CD4-positive, alpha-beta memory T cell (primary cell): ENCODE results near the gene ADAMTS19. TPM values are rescaled to one million over a fixed set of nuclear protein-coding genes. Genes with fewer than 3 reads are reported as not detected.

Experiments
- CTCF ChIA-PET: fragments of 350-600 bp; sonication (Branson Sonifier 250); formaldehyde crosslinking; loops from one replicate; lab custom pipeline; 2021; ENCODE audit warnings: inconsistent platforms; ENCODE audit not compliant: partially characterized antibody; lab: Charles Lee
- POLR2A ChIA-PET: fragments of 350-600 bp; sonication (Branson Sonifier 250); formaldehyde crosslinking; loops from one replicate; lab custom pipeline; 2021; ENCODE audit not compliant: partially characterized antibody; lab: Charles Lee
- DNase-seq, 5 donors: peaks; one replicate each; pipeline versions ENCODE4 v3.0.0 to v3.0.0-alpha.2; 2020 to 2022; ENCODE audit warnings: mixed read lengths in 1 of 5
- H3K27ac ChIP-seq: one replicate; pipeline ENCODE4 v1.7.0; 2013; ENCODE audit warnings: low read depth, low read length
- H3K27me3 ChIP-seq: 2 replicates; pipeline ENCODE4 v1.7.0; 2013; ENCODE audit warnings: mild to moderate bottlenecking, low read length, moderate library complexity; ENCODE audit not compliant: insufficient read depth
- H3K36me3 ChIP-seq: 2 replicates; pipeline ENCODE4 v1.7.0; 2013; ENCODE audit warnings: mild to moderate bottlenecking, low read length, moderate library complexity; ENCODE audit not compliant: insufficient read depth
- H3K4me1 ChIP-seq: 2 replicates; pipeline ENCODE4 v1.7.0; 2013; ENCODE audit warnings: mild to moderate bottlenecking, low read length, moderate library complexity; ENCODE audit not compliant: insufficient read depth
- H3K4me3 ChIP-seq, 2 donors: one replicate each; pipeline ENCODE4 v1.7.0; 2013; ENCODE audit warnings: low read length in 2 of 2, mild to moderate bottlenecking in 1 of 2
- H3K9me3 ChIP-seq, 2 donors: one replicate each; pipeline ENCODE4 v1.7.0; 2013; ENCODE audit warnings: low read length in 2 of 2, control low read depth in 1 of 2; ENCODE audit not compliant: control insufficient read depth in 1 of 2
- H3K27ac Mint-ChIP-seq, 7 donors: one replicate each; pipeline ENCODE4 v1.8.0; 2020 to 2021; ENCODE audit warnings: mixed read lengths in 7 of 7, mild to moderate bottlenecking in 6 of 7, inconsistent platforms in 3 of 7, moderate library complexity in 3 of 7
- H3K27me3 Mint-ChIP-seq, 2 donors: one replicate each; pipeline ENCODE4 v1.8.0; 2020 to 2021; ENCODE audit warnings: mixed read lengths in 2 of 2
- H3K36me3 Mint-ChIP-seq, 2 donors: one replicate each; pipeline ENCODE4 v1.8.0; 2020 to 2021; ENCODE audit warnings: mixed read lengths in 2 of 2, inconsistent platforms in 1 of 2, mild to moderate bottlenecking in 1 of 2
- H3K4me1 Mint-ChIP-seq, 4 donors: one replicate each; pipeline ENCODE4 v1.8.0; 2020 to 2021; ENCODE audit warnings: mixed read lengths in 4 of 4, mild to moderate bottlenecking in 1 of 4
- H3K4me3 Mint-ChIP-seq, 8 donors: one replicate each; pipeline ENCODE4 v1.8.0; 2020 to 2021; ENCODE audit warnings: mixed read lengths in 8 of 8, mild to moderate bottlenecking in 7 of 8, moderate library complexity in 6 of 8, inconsistent platforms in 3 of 8
- H3K9me3 Mint-ChIP-seq, 8 donors: one replicate each; pipeline ENCODE4 v1.8.0; 2020 to 2021; ENCODE audit warnings: mixed read lengths in 8 of 8, mild to moderate bottlenecking in 5 of 8, inconsistent platforms in 3 of 8, moderate library complexity in 1 of 8
- intact Hi-C: fragments of 100-400 bp; cut with micrococcal nuclease; formaldehyde crosslinking; loops from one replicate; pipeline ENCODE4 v1.15.1; 2023
- polyA plus RNA-seq, 2 donors: library from polyadenylated mRNA; unstranded; fragments of 300-500 nt; fragmentation: Illumina TruSeq; gene quantifications; one replicate each; pipeline ENCODE4 v1.2.3, GENCODE V29; 2021
- total RNA-seq, 2 experiments: library from RNA; stranded (reverse); gene quantifications; one replicate each; pipeline ENCODE4 v1.2.3, GENCODE V29; 2021

ADAMTS19 gene
- total and polyA plus RNA-seq, 4 experiments from 2014 or later: not detected

- intact Hi-C loops: no loop called here
Observed at GRCh38 chr5:129500101-129500500, 40.0 kb downstream of the ADAMTS19 start.

GRCh38 chr5:129506086-129506485 lies 46.0 kb downstream of the ADAMTS19 start:
- intact Hi-C loops: no loop called here
- Histone ChIP-seq H3K4me3 (no peak overlapping the region), H3K27me3 (no peaks in the 10 kb centered on the region), H3K9me3 (no peaks in the 10 kb centered on the region), H3K36me3 (no peaks in the 10 kb centered on the region), H3K27ac (no peak overlapping the region), H3K4me1 (no peaks in the 10 kb centered on the region)
- no peak for DNase-seq
- H3K4me1 Mint-ChIP-seq: no peaks in the 10 kb centered on the region
- H3K36me3 Mint-ChIP-seq: no peaks in the 10 kb centered on the region
- peaks cover 0 to 4% (median under 1%) of the 10 kb centered on the region in 8 donors for H3K9me3 Mint-ChIP-seq
- no peak overlapping the region for H3K4me3 Mint-ChIP-seq
- H3K27me3 Mint-ChIP-seq: no peaks in the 10 kb centered on the region
- no peak overlapping the region for H3K27ac Mint-ChIP-seq
- CTCF ChIA-PET: no interaction called here
- POLR2A ChIA-PET: no interaction called here

More at GRCh38 chr5:129500101-129500500, 40.0 kb downstream of the ADAMTS19 start:
- H3K27me3 ChIP-seq: no peaks in the 10 kb centered on the region
- Mint-ChIP-seq H3K27me3 (no peaks in the 10 kb centered on the region), H3K4me3 (no peak overlapping the region), H3K9me3 (peaks cover 0 to 6% (median 1%) of the 10 kb centered on the region in 8 donors), H3K36me3 (no peaks in the 10 kb centered on the region), H3K4me1 (no peaks in the 10 kb centered on the region), H3K27ac (no peak overlapping the region)
- no peaks in the 10 kb centered on the region for H3K4me1 ChIP-seq
- DNase-seq: no peak
- CTCF ChIA-PET: no interaction called here
- no peak overlapping the region for H3K27ac ChIP-seq
- H3K9me3 ChIP-seq: no peaks in the 10 kb centered on the region
- H3K4me3 ChIP-seq: no peak overlapping the region
- H3K36me3 ChIP-seq: no peaks in the 10 kb centered on the region
- POLR2A ChIA-PET: no interaction called here

DNA sequence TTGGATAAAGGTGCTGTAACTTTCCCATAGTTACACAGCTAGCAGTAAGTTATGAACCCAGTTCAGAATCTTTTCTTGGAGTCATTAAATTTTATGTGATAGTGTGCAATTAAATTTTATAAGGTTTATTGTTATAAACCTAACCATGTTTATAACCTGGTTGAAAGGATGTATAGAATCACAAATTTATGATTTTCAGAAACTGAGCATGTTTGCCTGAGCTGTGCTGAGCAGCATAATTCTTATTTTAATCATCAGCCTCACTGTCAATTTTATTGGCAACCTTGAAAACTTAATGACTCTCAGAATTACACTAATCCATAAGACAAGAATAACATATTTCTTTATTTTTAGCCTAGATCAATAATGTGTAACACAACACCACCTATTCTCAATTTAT lies 46.9 kb downstream of the ADAMTS19 start:
- ChIA-PET CTCF (no interaction called here), POLR2A (no interaction called here)
- H3K4me3 ChIP-seq: no peak overlapping the region
- H3K4me1 ChIP-seq: no peaks in the 10 kb centered on the region
- no peaks in the 10 kb centered on the region for H3K27me3 Mint-ChIP-seq
- H3K9me3 ChIP-seq: no peaks in the 10 kb centered on the region
- no peaks in the 10 kb centered on the region for H3K36me3 ChIP-seq
- no peaks in the 10 kb centered on the region for H3K27me3 ChIP-seq
- no peaks in the 10 kb centered on the region for H3K4me1 Mint-ChIP-seq
- no peak for DNase-seq
- peaks cover 0 to 3% (median under 1%) of the 10 kb centered on the region in 8 donors for H3K9me3 Mint-ChIP-seq
- H3K27ac ChIP-seq: no peak overlapping the region
- H3K27ac Mint-ChIP-seq: no peak overlapping the region
- no peaks in the 10 kb centered on the region for H3K36me3 Mint-ChIP-seq
- no peak overlapping the region for H3K4me3 Mint-ChIP-seq
- intact Hi-C loops: no loop called here

DNA sequence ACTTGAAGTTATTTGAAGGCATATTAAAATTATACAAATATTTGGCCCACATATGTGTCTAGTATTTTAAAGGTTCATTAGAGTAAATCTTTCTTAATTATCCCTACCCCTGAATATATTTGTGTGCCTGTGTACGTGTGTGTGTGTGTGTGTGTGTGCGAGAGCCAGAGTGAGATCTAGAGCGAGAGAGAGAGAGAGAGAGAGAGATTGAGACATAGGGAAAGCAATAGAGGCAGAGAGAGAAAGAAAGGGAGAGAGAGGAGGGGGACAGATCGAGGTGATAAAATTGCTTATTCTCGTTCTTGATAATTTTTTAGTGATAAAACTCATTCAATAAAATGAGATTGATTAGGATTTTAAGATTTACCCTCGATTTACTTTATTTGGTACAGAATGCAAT lies 47.4 kb downstream of the ADAMTS19 start:
- Mint-ChIP-seq H3K27ac (no peak overlapping the region), H3K4me3 (no peak overlapping the region), H3K36me3 (no peaks in the 10 kb centered on the region), H3K27me3 (no peaks in the 10 kb centered on the region), H3K4me1 (no peaks in the 10 kb centered on the region), H3K9me3 (peaks cover 0 to 2% (median 0%) of the 10 kb centered on the region in 8 donors)
- Histone ChIP-seq H3K27me3 (no peaks in the 10 kb centered on the region), H3K36me3 (no peaks in the 10 kb centered on the region), H3K9me3 (no peaks in the 10 kb centered on the region), H3K27ac (no peak overlapping the region), H3K4me3 (no peak overlapping the region), H3K4me1 (no peaks in the 10 kb centered on the region)
- ChIA-PET CTCF (no interaction called here), POLR2A (no interaction called here)
- intact Hi-C loops: no loop called here
- no peak for DNase-seq

GRCh38 chr5:129508606-129509005 lies 48.5 kb downstream of the ADAMTS19 start:
- intact Hi-C loops: no loop called here
- Mint-ChIP-seq H3K27ac (no peak overlapping the region), H3K4me3 (no peak overlapping the region), H3K36me3 (no peaks in the 10 kb centered on the region), H3K27me3 (peaks cover 0 to 2% of the 10 kb centered on the region in 2 donors), H3K4me1 (no peaks in the 10 kb centered on the region), H3K9me3 (peaks cover 0 to 2% (median 0%) of the 10 kb centered on the region in 8 donors)
- ChIA-PET POLR2A (no interaction called here), CTCF (no interaction called here)
- no peak for DNase-seq
- no peaks in the 10 kb centered on the region for H3K36me3 ChIP-seq
- no peaks in the 10 kb centered on the region for H3K27me3 ChIP-seq
- H3K27ac ChIP-seq: no peak overlapping the region
- H3K9me3 ChIP-seq: no peaks in the 10 kb centered on the region
- H3K4me3 ChIP-seq: no peak overlapping the region
- no peaks in the 10 kb centered on the region for H3K4me1 ChIP-seq

GRCh38 chr5:129509363-129509975 lies 49.4 kb downstream of the ADAMTS19 start:
- Histone ChIP-seq H3K36me3 (no peaks in the 10 kb centered on the region), H3K27ac (no peak overlapping the region), H3K4me3 (no peak overlapping the region), H3K27me3 (no peaks in the 10 kb centered on the region), H3K9me3 (no peaks in the 10 kb centered on the region), H3K4me1 (no peaks in the 10 kb centered on the region)
- Mint-ChIP-seq H3K36me3 (no peaks in the 10 kb centered on the region), H3K9me3 (peaks cover 0 to 2% (median 0%) of the 10 kb centered on the region in 8 donors), H3K27me3 (peaks cover 0 to 2% of the 10 kb centered on the region in 2 donors), H3K4me3 (no peak overlapping the region), H3K4me1 (no peaks in the 10 kb centered on the region), H3K27ac (no peak overlapping the region)
- POLR2A ChIA-PET: no interaction called here
- CTCF ChIA-PET: interaction anchor here (1.6 kb wide), 1 partner anchor 12 kb away, joined by 6 read pairs; no protein-coding TSS in a partner anchor
- DNase-seq: no peak
- intact Hi-C loops: no loop called here

DNA sequence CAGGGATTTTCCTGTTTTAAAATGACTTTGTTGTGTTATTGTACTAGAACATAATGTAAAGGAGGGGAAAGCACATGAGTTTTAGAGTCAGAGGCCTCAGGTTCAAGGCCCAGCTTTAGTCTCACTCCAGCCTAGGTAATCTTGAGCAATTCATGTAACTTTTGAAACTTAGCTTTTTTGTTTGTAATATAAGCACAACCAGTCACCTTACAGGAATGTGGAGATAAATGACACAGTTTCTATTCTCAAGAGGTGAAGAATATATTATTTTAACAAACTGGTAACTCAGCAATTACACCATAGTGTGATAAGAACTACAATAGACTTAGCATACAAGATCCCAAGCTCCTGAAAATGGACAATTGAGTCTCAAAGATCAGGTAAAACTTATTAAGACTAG lies 51.2 kb downstream of the ADAMTS19 start:
- ChIA-PET CTCF (no interaction called here), POLR2A (no interaction called here)
- no peak for DNase-seq
- Mint-ChIP-seq H3K4me1 (no peaks in the 10 kb centered on the region), H3K27me3 (peaks cover 0 to 2% of the 10 kb centered on the region in 2 donors), H3K36me3 (no peaks in the 10 kb centered on the region), H3K27ac (no peak overlapping the region), H3K9me3 (peaks cover 0 to 5% (median 1%) of the 10 kb centered on the region in 8 donors), H3K4me3 (no peak overlapping the region)
- Histone ChIP-seq H3K36me3 (no peaks in the 10 kb centered on the region), H3K4me3 (no peak overlapping the region), H3K27me3 (no peaks in the 10 kb centered on the region), H3K9me3 (no peaks in the 10 kb centered on the region), H3K4me1 (no peaks in the 10 kb centered on the region), H3K27ac (no peak overlapping the region)
- intact Hi-C loops: no loop called here
